Ishikawa (cell line): ENCODE measurements around the gene CACNA1E.

ENCODE experiments used
- CEBPB ChIP-seq: IDR thresholded peaks from 2 replicates; pipeline ENCODE4 v1.6.1; 2012
- CREB1 ChIP-seq: IDR thresholded peaks from 2 replicates; pipeline ENCODE4 v1.6.1; 2012; ENCODE audit warnings: low read depth
- EGR1 ChIP-seq: IDR thresholded peaks from 2 replicates; pipeline ENCODE4 v1.6.1; 2012
- EP300 ChIP-seq: IDR thresholded peaks from 2 replicates; pipeline ENCODE4 v1.6.1; 2012; ENCODE audit warnings: borderline replicate concordance
- FOXM1 ChIP-seq: IDR thresholded peaks from 2 replicates; pipeline ENCODE4 v1.6.1; 2012; ENCODE audit warnings: low read depth, borderline replicate concordance
- MAX ChIP-seq: IDR thresholded peaks from 2 replicates; pipeline ENCODE4 v1.6.1; 2012
- NFIC ChIP-seq: IDR thresholded peaks from 2 replicates; pipeline ENCODE4 v1.6.1; 2012
- RAD21 ChIP-seq: IDR thresholded peaks from 2 replicates; pipeline ENCODE4 v1.6.1; 2012; ENCODE audit warnings: low read depth
- REST ChIP-seq: IDR thresholded peaks from 2 replicates; pipeline ENCODE4 v1.6.1; 2012; ENCODE audit warnings: low read depth, mild to moderate bottlenecking
- TAF1 ChIP-seq: IDR thresholded peaks from 2 replicates; pipeline ENCODE4 v1.6.1; 2012; ENCODE audit warnings: low read depth, mild to moderate bottlenecking
- TCF12 ChIP-seq: IDR thresholded peaks from 2 replicates; pipeline ENCODE4 v1.6.1; 2012; ENCODE audit warnings: low read depth
- TEAD4 ChIP-seq: IDR thresholded peaks from 2 replicates; pipeline ENCODE4 v1.6.1; 2012
- USF1 ChIP-seq: IDR thresholded peaks from 2 replicates; pipeline ENCODE4 v1.6.1; 2012
- YY1 ChIP-seq: IDR thresholded peaks from 2 replicates; pipeline ENCODE4 v1.6.1; 2012; ENCODE audit warnings: low read depth
- ZBTB7A ChIP-seq: IDR thresholded peaks from 2 replicates; pipeline ENCODE4 v1.6.1; 2012; ENCODE audit warnings: low read depth

CACNA1E gene

GRCh38 chr1:181769846-181770245, 286.5 kb downstream of the CACNA1E start:
- TF ChIP-seq MAX (no peak), TAF1 (no peak), TCF12 (no peak), USF1 (no peak), CREB1 (no peak), CEBPB (no peak)

GRCh38 chr1:181772714-181773113, 289.4 kb downstream of the CACNA1E start:
- no peak for TF ChIP-seq CEBPB
- TF ChIP-seq RAD21: no peak
- TF ChIP-seq CREB1: no peak
- no peak for TF ChIP-seq TAF1
- TF ChIP-seq USF1: no peak
- no peak for TF ChIP-seq TCF12
- TF ChIP-seq EP300: no peak
- TF ChIP-seq ZBTB7A: no peak

GRCh38 chr1:181776044-181776443, 292.7 kb downstream of the CACNA1E start:
- TF ChIP-seq ZBTB7A (no peak), USF1 (no peak), FOXM1 (no peak), CREB1 (no peak), REST (no peak), NFIC (no peak), RAD21 (no peak), TEAD4 (no peak), TAF1 (no peak), YY1 (no peak), EGR1 (no peak), TCF12 (no peak), CEBPB (no peak), EP300 (no peak)

GRCh38 chr1:181777286-181777685, 294.0 kb downstream of the CACNA1E start:
- no peak for TF ChIP-seq MAX
- no peak for TF ChIP-seq REST
- TF ChIP-seq TAF1: no peak
- no peak for TF ChIP-seq EGR1
- no peak for TF ChIP-seq TCF12
- TF ChIP-seq FOXM1: no peak
- no peak for TF ChIP-seq ZBTB7A

- TF ChIP-seq MAX: no peak
- no peak for TF ChIP-seq EP300
- TF ChIP-seq RAD21: no peak
- TF ChIP-seq TEAD4: no peak
- TF ChIP-seq YY1: no peak
- no peak for TF ChIP-seq NFIC
- TF ChIP-seq TAF1: no peak
- no peak for TF ChIP-seq EGR1
- no peak for TF ChIP-seq FOXM1
Observed at GRCh38 chr1:181777812-181778211, 294.5 kb downstream of the CACNA1E start.

- no peak for TF ChIP-seq NFIC
- no peak for TF ChIP-seq FOXM1
- TF ChIP-seq MAX: no peak
Observed at GRCh38 chr1:181778640-181779260, 295.4 kb downstream of the CACNA1E start.
